Stimulated activated CD4-positive, alpha-beta T cell treated with anti-CD3 and anti-CD28 coated beads, TNF-alpha, amount 100 ng/mL, for 4 hours (primary cell): Measurements from ENCODE around the gene PLCH2.
"Not testable (repeated sequence)": the region's sequence is repeated elsewhere in the genome, so short reads cannot be mapped to it uniquely, and the experiment has no call there.

ENCODE experiments used
- DNase-seq, 3 experiments: peaks; one replicate each; pipeline ENCODE4 v3.0.0-alpha.2; 2020; ENCODE audit warnings: low read depth in 3 of 3

Gene PLCH2

GRCh38 chr1:2544875-2545640 lies 69.0 kb downstream of the PLCH2 start:
- DNase-seq = no peak

- DNase-seq = peak; percentile 61 to 85 (median 84)
Observed at GRCh38 chr1:2545754-2546514, 69.8 kb downstream of the PLCH2 start.

GRCh38 chr1:2546515-2547209 lies 70.6 kb downstream of the PLCH2 start:
- DNase-seq = peak; percentile 63 to 64 (median 63)

- no peak for DNase-seq
Observed at GRCh38 chr1:2547210-2548067, 71.3 kb downstream of the PLCH2 start.

GRCh38 chr1:2548068-2548589 lies 72.0 kb downstream of the PLCH2 start:
- peak; percentile 67 to 78 (median 68) for DNase-seq

- DNase-seq = not testable (repeated sequence)
Observed at GRCh38 chr1:2549367-2550029, 73.4 kb downstream of the PLCH2 start.

- DNase-seq = not testable (repeated sequence)
Observed at GRCh38 chr1:2550309-2550861, 74.3 kb downstream of the PLCH2 start.

GRCh38 chr1:2551544-2551943 lies 75.5 kb downstream of the PLCH2 start:
- DNase-seq = not testable (repeated sequence)

- DNase-seq = no peak
Observed at GRCh38 chr1:2552189-2552588, 76.1 kb downstream of the PLCH2 start.

GRCh38 chr1:2553076-2553475 lies 77.0 kb downstream of the PLCH2 start:
- not testable (repeated sequence) for DNase-seq

- no peak for DNase-seq
Observed at GRCh38 chr1:2553871-2554620, 78.0 kb downstream of the PLCH2 start.

GRCh38 chr1:2554621-2555387 lies 78.7 kb downstream of the PLCH2 start:
- DNase-seq = no peak
